Activated CD8-positive, alpha-beta memory T cell treated with anti-CD3 and anti-CD28 coated beads for 36 hours (primary cell): ENCODE data around the gene C1orf167. TPM values are rescaled to one million over a fixed set of nuclear protein-coding genes. Genes with fewer than 3 reads are reported as not detected.

ENCODE experiments used
- CTCF ChIA-PET: fragments of 350-600 bp; sonication (Branson Sonifier 250); formaldehyde crosslinking; loops from one replicate; lab custom pipeline; 2021; ENCODE audit warnings: antibody characterized with exemption; lab: Charles Lee
- POLR2A ChIA-PET: fragments of 350-600 bp; sonication (Branson Sonifier 250); formaldehyde crosslinking; loops from one replicate; lab custom pipeline; 2021; ENCODE audit warnings: antibody characterized with exemption; lab: Charles Lee
- total RNA-seq, 2 experiments: library from RNA; stranded (reverse); gene quantifications; one replicate each; pipeline ENCODE4 v1.2.3, GENCODE V29; 2021

C1orf167 gene
- total RNA-seq, 2 experiments from 2014 or later = not detected

GRCh38 chr1:11836955-11837766 is 75.2 kb downstream of the C1orf167 start:
- POLR2A ChIA-PET = interaction anchor here (0.7 to 1.8 kb wide), 2 partner anchors 71 kb away, joined by 3 to 9 read pairs; no protein-coding TSS in a partner anchor
- CTCF ChIA-PET = interaction anchor here (0.7 to 2.2 kb wide), 7 partner anchors 10 to 194 kb away, joined by 3 to 8 read pairs (median 3); partner anchors contain the start of gene MFN2

- ChIA-PET CTCF (interaction anchor here (0.6 to 2.2 kb wide), 14 partner anchors 10 to 241 kb away, joined by 3 to 8 read pairs (median 3); no protein-coding TSS in a partner anchor), POLR2A (interaction anchor here (1.8 kb wide), 1 partner anchor 70 kb away, joined by 9 read pairs; no protein-coding TSS in a partner anchor)
Observed at GRCh38 chr1:11837767-11838348, 75.9 kb downstream of the C1orf167 start.

- ChIA-PET POLR2A (interaction anchor here (1.8 kb wide), 1 partner anchor 69 kb away, joined by 9 read pairs; no protein-coding TSS in a partner anchor), CTCF (interaction anchor here (0.6 to 2.2 kb wide), 16 partner anchors 11 to 240 kb away, joined by 3 to 8 read pairs (median 3); no protein-coding TSS in a partner anchor)
Observed at GRCh38 chr1:11838349-11839272, 76.6 kb downstream of the C1orf167 start.

Other genes starting within 250 kb of the C1orf167 start
- 1 to 10 TPM; 1.3 to 1.8 TPM for gene FBXO2, start 107.8 kb upstream of the C1orf167 start, total RNA-seq
- 10 to 100 TPM; 15.5 to 15.7 TPM for gene FBXO44, start 107.3 kb upstream of the C1orf167 start, total RNA-seq
- 1 to 10 TPM; 7.1 to 7.7 TPM for gene FBXO6, start 98.0 kb upstream of the C1orf167 start, total RNA-seq
- gene MAD2L2, start 81.0 kb upstream of the C1orf167 start, total RNA-seq = 10 to 100 TPM; 70.2 to 73.5 TPM
- under 1 TPM; 0.06 to 0.08 TPM for gene DRAXIN, start 70.5 kb upstream of the C1orf167 start, total RNA-seq
- 10 to 100 TPM in 1 of 2 experiments, 1 to 10 TPM in 1; 9.7 to 11.0 TPM for gene AGTRAP, start 26.1 kb upstream of the C1orf167 start, total RNA-seq
- gene MTHFR, start 43.8 kb downstream of the C1orf167 start, total RNA-seq = 10 to 100 TPM in 1 of 2 experiments, 1 to 10 TPM in 1; 9.9 to 12.4 TPM
- 10 to 100 TPM in 1 of 2 experiments, 1 to 10 TPM in 1; 9.7 to 10.5 TPM for gene CLCN6, start 44.0 kb downstream of the C1orf167 start, total RNA-seq
- not detected for gene NPPA, start 85.6 kb downstream of the C1orf167 start, total RNA-seq
- not detected for gene NPPB, start 96.8 kb downstream of the C1orf167 start, total RNA-seq
- 10 to 100 TPM; 31.3 to 32.2 TPM for gene KIAA2013, start 164.2 kb downstream of the C1orf167 start, total RNA-seq
- 10 to 100 TPM; 28.5 to 29.6 TPM for gene PLOD1, start 172.5 kb downstream of the C1orf167 start, total RNA-seq
- gene MFN2, start 218.3 kb downstream of the C1orf167 start, total RNA-seq = 10 to 100 TPM; 85.9 to 92.6 TPM